GM12873 (cell line): ENCODE measurements around the gene RASGEF1B.

ENCODE experiments used
- TF ChIP-seq, protein P1 (sequence below): IDR thresholded peaks from 2 replicates; pipeline ENCODE4 v1.5.1; 2012; ENCODE audit warnings: low read depth, mild to moderate bottlenecking, moderate library complexity, low read length, control low read depth; ENCODE audit not compliant: insufficient read depth; ENCODE audit errors: missing control alignments

RASGEF1B gene

DNA sequence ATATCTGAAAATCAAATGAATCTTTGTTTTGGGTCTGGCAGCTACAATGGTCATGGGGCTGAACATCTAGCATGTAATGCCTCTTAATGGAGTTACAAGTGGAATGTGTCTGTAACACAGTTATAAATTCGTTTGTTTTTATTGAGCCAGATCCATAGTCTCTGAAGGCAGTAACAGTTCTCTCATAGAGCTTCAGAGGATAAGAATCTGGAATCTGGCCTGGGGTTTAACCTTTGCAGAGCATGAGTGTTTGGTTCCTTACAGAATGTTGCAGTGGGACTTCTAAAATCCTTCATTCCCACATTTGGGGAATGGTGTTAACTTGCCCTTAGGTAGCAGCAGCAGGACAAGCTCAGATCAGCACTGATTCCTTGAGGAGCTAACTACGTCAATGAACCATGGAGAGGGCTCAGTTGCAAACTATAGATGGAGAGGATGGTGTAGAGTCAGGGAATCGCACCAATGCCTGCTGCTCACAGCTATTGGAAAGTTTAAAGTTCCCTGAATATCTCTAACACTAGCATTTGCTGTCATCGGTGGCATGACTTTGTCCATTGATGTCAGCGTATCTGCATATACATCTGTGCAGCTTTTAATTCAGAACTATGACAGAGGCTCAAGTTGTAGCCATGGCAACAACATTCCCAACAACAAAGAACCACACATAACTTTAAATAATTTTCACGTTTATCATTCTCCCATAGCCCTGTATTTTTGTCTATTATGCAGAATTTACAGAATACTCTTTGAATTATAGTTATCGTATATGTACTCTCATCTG, 72.2 kb downstream of the RASGEF1B start:
- TF ChIP-seq, protein P1, sequence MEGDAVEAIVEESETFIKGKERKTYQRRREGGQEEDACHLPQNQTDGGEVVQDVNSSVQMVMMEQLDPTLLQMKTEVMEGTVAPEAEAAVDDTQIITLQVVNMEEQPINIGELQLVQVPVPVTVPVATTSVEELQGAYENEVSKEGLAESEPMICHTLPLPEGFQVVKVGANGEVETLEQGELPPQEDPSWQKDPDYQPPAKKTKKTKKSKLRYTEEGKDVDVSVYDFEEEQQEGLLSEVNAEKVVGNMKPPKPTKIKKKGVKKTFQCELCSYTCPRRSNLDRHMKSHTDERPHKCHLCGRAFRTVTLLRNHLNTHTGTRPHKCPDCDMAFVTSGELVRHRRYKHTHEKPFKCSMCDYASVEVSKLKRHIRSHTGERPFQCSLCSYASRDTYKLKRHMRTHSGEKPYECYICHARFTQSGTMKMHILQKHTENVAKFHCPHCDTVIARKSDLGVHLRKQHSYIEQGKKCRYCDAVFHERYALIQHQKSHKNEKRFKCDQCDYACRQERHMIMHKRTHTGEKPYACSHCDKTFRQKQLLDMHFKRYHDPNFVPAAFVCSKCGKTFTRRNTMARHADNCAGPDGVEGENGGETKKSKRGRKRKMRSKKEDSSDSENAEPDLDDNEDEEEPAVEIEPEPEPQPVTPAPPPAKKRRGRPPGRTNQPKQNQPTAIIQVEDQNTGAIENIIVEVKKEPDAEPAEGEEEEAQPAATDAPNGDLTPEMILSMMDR = no peak

DNA sequence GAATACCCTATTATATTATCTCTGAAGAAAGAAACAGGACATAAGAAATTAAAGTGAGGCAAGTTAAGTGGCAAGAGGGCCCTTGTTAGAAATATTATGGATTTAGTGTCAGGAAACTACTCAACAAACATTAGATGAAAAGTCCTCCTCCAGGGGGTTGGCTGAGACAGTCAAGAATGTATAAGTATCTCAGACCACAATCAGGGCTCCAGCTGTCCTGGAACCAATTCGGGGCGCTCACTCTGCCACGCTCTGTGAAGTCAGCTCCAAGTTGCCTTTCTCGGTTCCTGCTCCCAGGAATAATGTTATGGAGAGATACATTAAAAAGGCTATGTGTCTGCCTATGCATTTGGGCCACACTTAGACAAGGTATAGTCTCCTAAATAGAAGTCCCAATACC, 73.3 kb downstream of the RASGEF1B start:
- TF ChIP-seq, protein P1 = no peak

DNA sequence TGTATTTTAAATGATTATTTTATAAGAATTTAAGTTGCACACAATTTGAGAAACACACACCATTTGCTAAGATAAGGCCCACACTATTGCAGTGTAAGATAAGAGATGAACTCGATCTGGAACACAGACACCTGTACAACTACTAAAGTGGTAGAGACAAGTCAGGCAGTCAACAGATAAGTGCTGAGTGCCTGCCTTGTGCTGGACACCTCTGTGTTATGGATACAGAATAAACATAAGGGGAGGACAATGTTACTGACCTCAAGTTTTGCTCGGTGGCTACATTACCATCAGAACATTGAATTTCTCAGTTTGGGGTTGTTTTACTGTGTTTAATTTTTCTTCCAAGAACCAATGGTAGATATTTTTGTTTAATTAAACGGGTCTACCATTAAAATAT, 74.1 kb downstream of the RASGEF1B start:
- TF ChIP-seq, protein P1 = no peak

DNA sequence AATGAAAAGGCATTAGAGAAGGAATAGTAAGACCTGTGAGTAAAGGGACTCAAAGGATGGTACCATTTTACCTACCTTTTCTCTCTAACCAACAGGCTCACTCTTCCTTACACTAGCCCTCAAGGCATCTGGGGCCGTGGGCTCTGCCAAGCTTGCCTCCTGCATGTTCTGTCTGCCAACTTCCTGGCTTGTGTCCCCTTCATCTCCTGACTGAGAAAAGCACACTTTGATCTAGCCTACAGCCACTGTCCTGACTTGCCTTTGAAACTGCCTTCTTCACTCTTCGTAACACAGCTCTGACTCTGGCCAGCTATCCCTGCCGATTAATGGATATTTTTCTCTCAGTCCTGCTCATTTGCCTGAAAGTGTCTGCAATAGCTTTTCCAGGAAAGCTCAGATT, 76.5 kb downstream of the RASGEF1B start:
- TF ChIP-seq, protein P1 = no peak

DNA sequence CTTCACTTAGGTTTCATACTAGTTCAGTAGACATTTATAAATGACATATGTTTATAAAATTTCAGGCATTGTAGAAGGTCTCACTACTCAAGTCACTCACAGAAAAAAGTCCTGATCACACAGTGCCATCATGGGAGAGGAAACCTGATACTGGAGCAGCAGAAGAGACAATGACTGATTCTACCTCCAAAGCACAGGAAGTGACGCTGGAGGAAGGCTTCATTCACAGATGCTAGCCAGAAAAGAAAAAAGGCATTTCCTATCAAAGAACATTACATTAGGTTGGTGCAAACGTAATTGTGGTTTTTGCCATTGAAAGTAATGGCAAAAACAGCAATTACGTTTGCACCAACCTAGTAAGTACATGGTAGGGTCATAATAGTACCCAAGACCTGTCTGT, 79.5 kb downstream of the RASGEF1B start:
- TF ChIP-seq, protein P1 = no peak

DNA sequence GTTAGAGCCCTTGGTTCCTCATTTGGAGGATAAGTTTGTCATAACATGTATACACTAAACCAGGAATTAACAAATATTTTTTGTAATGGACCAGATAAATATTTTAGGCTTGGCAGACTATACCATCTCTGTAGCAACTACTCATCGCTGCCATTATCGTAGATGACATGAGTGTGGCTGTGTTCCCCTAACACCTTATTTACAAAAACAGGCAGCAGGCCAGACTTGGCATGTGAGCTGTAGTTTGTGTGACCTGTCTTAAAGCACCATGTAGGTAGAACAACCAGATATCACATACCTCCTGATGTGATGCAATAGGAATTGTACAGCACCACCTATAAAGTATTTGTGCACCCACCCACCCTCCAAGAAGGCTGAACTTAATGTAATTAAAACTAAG, 82.0 kb downstream of the RASGEF1B start:
- TF ChIP-seq, protein P1 = no peak

DNA sequence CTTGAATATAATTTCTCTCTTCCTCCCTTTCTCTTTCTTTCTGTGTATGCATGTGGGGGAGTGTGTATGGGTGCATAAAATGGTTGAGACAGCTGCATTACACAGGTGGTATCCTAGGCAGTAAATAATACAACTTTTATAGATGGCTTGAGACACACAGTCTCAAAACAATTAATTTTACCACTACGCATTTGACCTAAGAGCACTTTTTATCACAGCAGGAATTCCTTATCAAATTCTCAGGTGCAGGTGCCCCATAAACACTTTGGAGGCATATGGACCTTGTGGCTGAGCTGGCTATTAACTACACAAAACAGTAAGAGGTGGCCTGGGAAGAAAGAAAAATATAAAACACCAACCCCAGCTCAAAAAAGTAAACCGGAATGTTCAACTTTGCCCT, 91.3 kb downstream of the RASGEF1B start:
- TF ChIP-seq, protein P1 = no peak
